Suprapubic skin (tissue), 4 donors: ENCODE data around the gene USP26. TPM values are rescaled to one million over a fixed set of nuclear protein-coding genes. Genes with fewer than 3 reads are reported as not detected.

Experiments
- DNase-seq, 2 donors: peaks; one replicate each; pipeline ENCODE4 v3.0.0-alpha.2; 2019; ENCODE audit warnings: low spot score in 2 of 2
- H3K27ac ChIP-seq: fragments of 200-600 bp; sonication (generic); one replicate; pipeline ENCODE4 v1.5.1; 2019
- H3K27me3 ChIP-seq: fragments of 200-600 bp; sonication (generic); one replicate; pipeline ENCODE4 v1.5.1; 2019
- H3K36me3 ChIP-seq: fragments of 200-600 bp; sonication (generic); one replicate; pipeline ENCODE4 v1.5.1; 2019
- H3K4me1 ChIP-seq: fragments of 200-600 bp; sonication (generic); one replicate; pipeline ENCODE4 v1.5.1; 2019
- H3K4me3 ChIP-seq: fragments of 200-600 bp; sonication (generic); one replicate; pipeline ENCODE4 v1.5.1; 2019; ENCODE audit warnings: mild to moderate bottlenecking
- H3K9me3 ChIP-seq: fragments of 200-600 bp; sonication (generic); one replicate; pipeline ENCODE4 v1.5.1; 2019
- CTCF ChIP-seq, 2 donors: fragments of 200-600 bp in 1 of 2; fragments of 450-650 bp in 1 of 2; sonication (generic) in 1 of 2; IDR thresholded peaks; one replicate each; pipeline ENCODE4 v1.5.1; 2016 to 2019; ENCODE audit warnings: antibody characterized with exemption in 2 of 2, mild to moderate bottlenecking in 1 of 2, moderate library complexity in 1 of 2
- EP300 ChIP-seq: sonication (generic); formaldehyde crosslinking; IDR thresholded peaks from one replicate; pipeline ENCODE4 v1.6.1; 2017; ENCODE audit warnings: antibody characterized with exemption
- POLR2A ChIP-seq, 2 donors: fragments of 450-650 bp; IDR thresholded peaks; one replicate each; pipeline ENCODE4 v1.6.1; 2017; ENCODE audit warnings: antibody characterized with exemption in 2 of 2, mild to moderate bottlenecking in 2 of 2, moderate library complexity in 2 of 2
- POLR2AphosphoS5 ChIP-seq, 3 donors: sonication (generic); formaldehyde crosslinking; IDR thresholded peaks; one replicate each; pipeline ENCODE4 v1.6.1; 2017; ENCODE audit warnings: antibody characterized with exemption in 3 of 3
- WGBS: methylation state at CpG from one replicate; pipeline ENCODE4 v1.1.5; 2018; 5-methylcytosine and 5-hydroxymethylcytosine counted together
- total RNA-seq, 4 donors: library from RNA; depleted of rRNA; stranded (reverse); fragments of >200 nt; gene quantifications; one replicate each; pipeline ENCODE4 v1.1.0, GENCODE V29; 2016

USP26 gene
- not detected for total RNA-seq

GRCh38 chrX:133097031-133097430 lies at the start of gene USP26:
TSS of gene USP26 (minus strand) at chrX:133097109. CDS start at chrX:133028220, 68,889 bp downstream.
- no peak within 1 kb of the TSS for H3K27ac ChIP-seq
- WGBS: 89% methylated on average over 16 of the region's 16 CpGs
- no peaks in the 10 kb centered on the region for H3K9me3 ChIP-seq
- DNase-seq: no peak
- no peak for TF ChIP-seq POLR2AphosphoS5 (IDR thresholded peaks at IDR 0.05)
- no peak for TF ChIP-seq EP300
- TF ChIP-seq POLR2A (IDR thresholded peaks at IDR 0.05): no peak
- no peak for TF ChIP-seq CTCF (IDR thresholded peaks at IDR 0.05)
- H3K4me1 ChIP-seq: no peaks in the 10 kb centered on the region
- H3K27me3 ChIP-seq: no peaks in the 10 kb centered on the region
- no peak within 1 kb of the TSS for H3K4me3 ChIP-seq
- no peaks in the 10 kb centered on the region for H3K36me3 ChIP-seq

- Histone ChIP-seq H3K27ac (no peak overlapping the region), H3K4me1 (no peaks in the 10 kb centered on the region), H3K27me3 (no peaks in the 10 kb centered on the region), H3K4me3 (no peak overlapping the region), H3K9me3 (no peaks in the 10 kb centered on the region), H3K36me3 (no peaks in the 10 kb centered on the region)
- 70% methylated on average over 4 of the region's 4 CpGs for whole genome bisulfite sequencing
- TF ChIP-seq POLR2AphosphoS5 (IDR thresholded peaks at IDR 0.05) (no peak), POLR2A (IDR thresholded peaks at IDR 0.05) (no peak), CTCF (IDR thresholded peaks at IDR 0.05) (no peak), EP300 (no peak)
- no peak for DNase-seq
Observed at GRCh38 chrX:133134282-133134681, 37.4 kb upstream of the USP26 start.

GRCh38 chrX:133120406-133120805 lies 23.5 kb upstream of the USP26 start:
- no peak overlapping the region for H3K27ac ChIP-seq
- no peaks in the 10 kb centered on the region for H3K27me3 ChIP-seq
- no peaks in the 10 kb centered on the region for H3K36me3 ChIP-seq
- H3K4me3 ChIP-seq: no peak overlapping the region
- H3K9me3 ChIP-seq: no peaks in the 10 kb centered on the region
- WGBS: 70% methylated on average over 5 of the region's 5 CpGs
- no peak for TF ChIP-seq POLR2A (IDR thresholded peaks at IDR 0.05)
- no peak for TF ChIP-seq EP300
- no peak for TF ChIP-seq POLR2AphosphoS5 (IDR thresholded peaks at IDR 0.05)
- TF ChIP-seq CTCF (IDR thresholded peaks at IDR 0.05): no peak
- no peaks in the 10 kb centered on the region for H3K4me1 ChIP-seq
- no peak for DNase-seq

- 76% methylated on average over 8 of the region's 8 CpGs for WGBS
- no peak for DNase-seq
- no peaks in the 10 kb centered on the region for H3K36me3 ChIP-seq
- H3K9me3 ChIP-seq: no peaks in the 10 kb centered on the region
- no peak overlapping the region for H3K4me3 ChIP-seq
- H3K27ac ChIP-seq: no peak overlapping the region
- H3K27me3 ChIP-seq: no peaks in the 10 kb centered on the region
- no peaks in the 10 kb centered on the region for H3K4me1 ChIP-seq
- TF ChIP-seq CTCF (IDR thresholded peaks at IDR 0.05) (no peak), EP300 (no peak), POLR2A (IDR thresholded peaks at IDR 0.05) (no peak), POLR2AphosphoS5 (IDR thresholded peaks at IDR 0.05) (no peak)
Observed at GRCh38 chrX:133094098-133094731, 2.7 kb downstream of the USP26 start.

- Histone ChIP-seq H3K27me3 (no peaks in the 10 kb centered on the region), H3K4me1 (no peaks in the 10 kb centered on the region), H3K4me3 (no peak overlapping the region), H3K36me3 (no peaks in the 10 kb centered on the region), H3K27ac (no peak overlapping the region), H3K9me3 (no peaks in the 10 kb centered on the region)
- TF ChIP-seq POLR2AphosphoS5 (IDR thresholded peaks at IDR 0.05) (no peak), CTCF (IDR thresholded peaks at IDR 0.05) (no peak), EP300 (no peak), POLR2A (IDR thresholded peaks at IDR 0.05) (no peak)
- no peak for DNase-seq
Observed at GRCh38 chrX:133090236-133090809, 6.6 kb downstream of the USP26 start.
